ENCODE data around the gene GAMT. TPM values are rescaled to one million over a fixed set of nuclear protein-coding genes. Genes with fewer than 3 reads are reported as not detected.

The GAMT gene
- total and polyA plus RNA-seq, 2 experiments from 2014 or later: 121 to 170 TPM

DNA sequence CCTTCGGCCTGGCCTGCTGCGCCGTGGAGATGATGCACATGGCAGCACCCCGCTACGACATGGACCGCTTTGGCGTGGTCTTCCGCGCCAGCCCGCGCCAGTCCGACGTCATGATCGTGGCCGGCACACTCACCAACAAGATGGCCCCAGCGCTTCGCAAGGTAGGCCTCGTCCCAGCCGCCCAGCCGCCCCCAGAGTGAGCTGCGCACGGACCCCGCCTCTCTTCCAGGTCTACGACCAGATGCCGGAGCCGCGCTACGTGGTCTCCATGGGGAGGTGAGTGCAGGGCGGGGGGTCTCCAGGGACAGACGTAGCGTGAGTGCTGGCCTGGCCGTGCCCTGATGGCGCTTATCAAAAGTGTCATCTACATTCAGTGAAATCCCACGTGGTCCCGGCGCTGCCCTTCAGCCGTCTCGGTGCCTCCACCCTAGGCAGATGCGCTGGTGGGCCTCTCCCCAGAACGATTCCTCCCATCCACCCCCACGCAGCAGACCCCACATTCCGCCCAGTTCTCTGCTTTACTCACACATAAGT is 10.4 kb downstream of the GAMT start:
- Histone ChIP-seq H3K4me3 (no peak overlapping the region), H3K36me3 (replicated peaks; ENCODE audit: insufficient read depth, low read depth) (no peaks in the 10 kb centered on the region)
- WGBS (ENCODE audit: low lambda C conversion rate, missing lambda C conversion rate): 98% methylated on average over 37 of the region's 42 CpGs

GRCh38 chr19:1389033-1389940 is 12.1 kb downstream of the GAMT start:
- no peaks in the 10 kb centered on the region for H3K27me3 ChIP-seq
- H3K9me2 ChIP-seq (replicated peaks; ENCODE audit: insufficient read depth): no peaks in the 10 kb centered on the region
- H3K9me3 ChIP-seq (ENCODE audit: low read depth): no peaks in the 10 kb centered on the region
- TF ChIP-seq EZH2phosphoT487 (IDR thresholded peaks at IDR 0.05; ENCODE audit: low read depth, severe bottlenecking, unreplicated experiment) (no peak), EZH2 (IDR thresholded peaks at IDR 0.05; ENCODE audit: borderline replicate concordance) (no peak), CTCF (IDR thresholded peaks at IDR 0.05; ENCODE audit: poor library complexity) (no peak)
- no peak for DNase-seq (ENCODE audit: low spot score)
- no peak overlapping the region for H3K27ac ChIP-seq
- no peak overlapping the region for H3K4me2 ChIP-seq
- no peaks in the 10 kb centered on the region for H3K36me3 ChIP-seq (replicated peaks; ENCODE audit: insufficient read depth, low read depth)
- WGBS (ENCODE audit: low lambda C conversion rate, missing lambda C conversion rate): 95% methylated on average over 38 of the region's 39 CpGs
- no peak overlapping the region for H2AFZ ChIP-seq
- H3K4me1 ChIP-seq (ENCODE audit: insufficient read depth): peaks cover 5% of the 10 kb centered on the region
- no peaks in the 10 kb centered on the region for H4K20me1 ChIP-seq (ENCODE audit: insufficient read depth, poor library complexity, severe bottlenecking)
- H3K79me2 ChIP-seq: peaks cover 21% of the 10 kb centered on the region
- H3K4me3 ChIP-seq: no peak overlapping the region

More for the DNA sequence above, 10.4 kb downstream of the GAMT start:
- no peaks in the 10 kb centered on the region for H3K9me3 ChIP-seq (ENCODE audit: low read depth)
- peaks cover under 1% of the 10 kb centered on the region for H3K4me1 ChIP-seq (ENCODE audit: insufficient read depth)
- no peak overlapping the region for H3K27ac ChIP-seq
- DNase-seq (ENCODE audit: low spot score): no peak
- TF ChIP-seq EZH2phosphoT487 (IDR thresholded peaks at IDR 0.05; ENCODE audit: low read depth, severe bottlenecking, unreplicated experiment): no peak
- no peak for TF ChIP-seq EZH2 (IDR thresholded peaks at IDR 0.05; ENCODE audit: borderline replicate concordance)
- TF ChIP-seq CTCF (IDR thresholded peaks at IDR 0.05; ENCODE audit: poor library complexity): no peak
- no peak overlapping the region for H2AFZ ChIP-seq
- H3K27me3 ChIP-seq: no peaks in the 10 kb centered on the region
- no peaks in the 10 kb centered on the region for H3K9me2 ChIP-seq (replicated peaks; ENCODE audit: insufficient read depth)
- H4K20me1 ChIP-seq (ENCODE audit: insufficient read depth, poor library complexity, severe bottlenecking): no peaks in the 10 kb centered on the region
- H3K79me2 ChIP-seq: peaks cover 5% of the 10 kb centered on the region
- H3K4me2 ChIP-seq: no peak overlapping the region

DNA sequence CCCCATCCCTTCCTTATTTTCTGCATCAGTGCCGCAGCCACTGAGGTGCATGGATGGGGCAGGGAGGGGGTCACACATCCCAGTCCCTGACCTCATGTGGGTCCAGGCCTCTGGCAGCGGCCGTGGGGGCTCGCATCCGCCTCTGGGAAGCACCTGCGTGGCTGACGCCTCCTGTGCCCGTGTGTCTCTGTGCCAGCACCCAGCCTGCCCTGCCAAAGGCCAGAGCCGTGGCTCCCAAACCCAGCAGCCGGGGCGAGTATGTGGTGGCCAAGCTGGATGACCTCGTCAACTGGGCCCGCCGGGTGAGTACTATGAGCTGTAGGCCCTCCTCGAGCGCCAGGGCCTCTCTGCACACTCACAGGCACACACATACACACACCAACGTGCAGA is 12.7 kb downstream of the GAMT start:
- no peak for DNase-seq (ENCODE audit: low spot score)
- H4K20me1 ChIP-seq (ENCODE audit: insufficient read depth, poor library complexity, severe bottlenecking): no peaks in the 10 kb centered on the region
- H3K36me3 ChIP-seq (replicated peaks; ENCODE audit: insufficient read depth, low read depth): no peaks in the 10 kb centered on the region
- H3K9me3 ChIP-seq (ENCODE audit: low read depth): no peaks in the 10 kb centered on the region
- no peak overlapping the region for H3K4me3 ChIP-seq
- peaks cover 25% of the 10 kb centered on the region for H3K79me2 ChIP-seq
- no peaks in the 10 kb centered on the region for H3K27me3 ChIP-seq
- no peak overlapping the region for H2AFZ ChIP-seq
- no peak overlapping the region for H3K4me2 ChIP-seq
- no peak overlapping the region for H3K27ac ChIP-seq
- TF ChIP-seq EZH2 (IDR thresholded peaks at IDR 0.05; ENCODE audit: borderline replicate concordance) (no peak), EZH2phosphoT487 (IDR thresholded peaks at IDR 0.05; ENCODE audit: low read depth, severe bottlenecking, unreplicated experiment) (no peak), CTCF (IDR thresholded peaks at IDR 0.05; ENCODE audit: poor library complexity) (no peak)
- WGBS (ENCODE audit: low lambda C conversion rate, missing lambda C conversion rate): over 99% methylated on average over 17 of the region's 17 CpGs
- no peaks in the 10 kb centered on the region for H3K9me2 ChIP-seq (replicated peaks; ENCODE audit: insufficient read depth)
- H3K4me1 ChIP-seq (ENCODE audit: insufficient read depth): peaks cover 5% of the 10 kb centered on the region

All from hepatocyte (in vitro differentiated cells).